ENCODE measurements around the gene DEDD. TPM values are rescaled to one million over a fixed set of nuclear protein-coding genes. Genes with fewer than 3 reads are reported as not detected.
A peak's percentile ranks its signal among the peaks of the same experiment; 100 is the strongest.

DEDD gene
- total RNA-seq, 1 experiment from 2014 or later: 32.8 TPM

- TF ChIP-seq ZNF274 (IDR thresholded peaks at IDR 0.05; ENCODE audit: low read depth, low read length) (no peak), YY1 (IDR thresholded peaks at IDR 0.05; ENCODE audit: extremely low read depth, insufficient replicate concordance, low read depth, low read length) (peak; percentile 99), SRF (IDR thresholded peaks at IDR 0.05; ENCODE audit: low read depth) (no peak), JUND (IDR thresholded peaks at IDR 0.05) (no peak)
- TF ChIP-seq, protein P1, sequence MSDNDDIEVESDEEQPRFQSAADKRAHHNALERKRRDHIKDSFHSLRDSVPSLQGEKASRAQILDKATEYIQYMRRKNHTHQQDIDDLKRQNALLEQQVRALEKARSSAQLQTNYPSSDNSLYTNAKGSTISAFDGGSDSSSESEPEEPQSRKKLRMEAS (IDR thresholded peaks at IDR 0.05): peak; percentile 97
These were observed 44.9 kb upstream of the DEDD start, which contains the start of gene B4GALT3 (continued) for GRCh38 chr1:161177112-161177935.

GRCh38 chr1:161176468-161177111 is 44.1 kb upstream of the DEDD start:
- intact Hi-C loops (cut with micrococcal nuclease): no loop called here
- no TSS peak for BruUV-seq (replicated peaks)
- POLR2A ChIA-PET: interaction anchor here (0.6 to 1.5 kb wide), 3 partner anchors 11 to 131 kb away, joined by 3 to 8 read pairs (median 3); partner anchors contain the start of genes NDUFS2, PPOX and USF1
- TF ChIP-seq JUND (IDR thresholded peaks at IDR 0.05) (no peak), CBX3 (IDR thresholded peaks at IDR 0.05; ENCODE audit: low read depth) (no peak), POLR2A (IDR thresholded peaks at IDR 0.05; ENCODE audit: borderline replicate concordance, extremely low read depth, insufficient read depth, insufficient read length) (no peak), TCF7L2 (IDR thresholded peaks at IDR 0.05; ENCODE audit: borderline replicate concordance, extremely low read depth, insufficient read depth, insufficient read length) (no peak), SIN3A (IDR thresholded peaks at IDR 0.05; ENCODE audit: low read depth) (no peak), ATF3 (IDR thresholded peaks at IDR 0.05) (no peak), SRF (IDR thresholded peaks at IDR 0.05; ENCODE audit: low read depth) (no peak), EZH2phosphoT487 (IDR thresholded peaks at IDR 0.05; ENCODE audit: borderline replicate concordance) (no peak), EZH2 (IDR thresholded peaks at IDR 0.05) (no peak), REST (IDR thresholded peaks at IDR 0.05; ENCODE audit: low read depth) (no peak), ZNF274 (IDR thresholded peaks at IDR 0.05; ENCODE audit: low read depth, low read length) (no peak), ZFX (IDR thresholded peaks at IDR 0.05) (no peak), RAD21 (IDR thresholded peaks at IDR 0.05; ENCODE audit: low read depth) (no peak)
- TF ChIP-seq, protein P2, sequence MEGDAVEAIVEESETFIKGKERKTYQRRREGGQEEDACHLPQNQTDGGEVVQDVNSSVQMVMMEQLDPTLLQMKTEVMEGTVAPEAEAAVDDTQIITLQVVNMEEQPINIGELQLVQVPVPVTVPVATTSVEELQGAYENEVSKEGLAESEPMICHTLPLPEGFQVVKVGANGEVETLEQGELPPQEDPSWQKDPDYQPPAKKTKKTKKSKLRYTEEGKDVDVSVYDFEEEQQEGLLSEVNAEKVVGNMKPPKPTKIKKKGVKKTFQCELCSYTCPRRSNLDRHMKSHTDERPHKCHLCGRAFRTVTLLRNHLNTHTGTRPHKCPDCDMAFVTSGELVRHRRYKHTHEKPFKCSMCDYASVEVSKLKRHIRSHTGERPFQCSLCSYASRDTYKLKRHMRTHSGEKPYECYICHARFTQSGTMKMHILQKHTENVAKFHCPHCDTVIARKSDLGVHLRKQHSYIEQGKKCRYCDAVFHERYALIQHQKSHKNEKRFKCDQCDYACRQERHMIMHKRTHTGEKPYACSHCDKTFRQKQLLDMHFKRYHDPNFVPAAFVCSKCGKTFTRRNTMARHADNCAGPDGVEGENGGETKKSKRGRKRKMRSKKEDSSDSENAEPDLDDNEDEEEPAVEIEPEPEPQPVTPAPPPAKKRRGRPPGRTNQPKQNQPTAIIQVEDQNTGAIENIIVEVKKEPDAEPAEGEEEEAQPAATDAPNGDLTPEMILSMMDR (IDR thresholded peaks at IDR 0.05 in 2 of 3, conservative IDR thresholded peaks at IDR 0.05 in 1 of 3; ENCODE audit: borderline replicate concordance in 1 of 3, insufficient read depth in 1 of 3, low read depth in 2 of 3, low read length in 2 of 3): no peak
- TF ChIP-seq, protein P1 (IDR thresholded peaks at IDR 0.05): no peak

More at GRCh38 chr1:161176468-161177111, 44.1 kb upstream of the DEDD start:
- Histone ChIP-seq H3K4me3 (replicated peaks in 1 of 2; ENCODE audit: low read depth in 1 of 2, low read length in 2 of 2) (peak overlapping the region; percentile 90 to 93), H3K4me2 (ENCODE audit: low read length) (peak overlapping the region; percentile 89), H4K20me1 (ENCODE audit: insufficient read depth) (no peaks in the 10 kb centered on the region), H3K4me1 (ENCODE audit: control insufficient read depth in 1 of 2, insufficient read depth in 2 of 2, low read length in 2 of 2) (peaks cover 10 to 19% of the 10 kb centered on the region in 2 experiments; a peak in 3 of 4 replicates), H3K79me2 (ENCODE audit: insufficient read depth, low read length) (peaks cover 17% of the 10 kb centered on the region), H3K27me3 (ENCODE audit: insufficient read depth, low read length) (no peaks in the 10 kb centered on the region), H3K9ac (ENCODE audit: low read length) (peak overlapping the region; percentile 81), H3K27ac (ENCODE audit: low read depth, low read length) (peak overlapping the region; percentile 57; the same call in 1 of the 2 replicates), H3K36me3 (ENCODE audit: control insufficient read depth in 1 of 2, insufficient read depth in 2 of 2, low read length in 2 of 2) (peaks cover 21 to 28% of the 10 kb centered on the region in 2 experiments; a peak in 3 of 4 replicates), H2AFZ (ENCODE audit: low read depth, low read length, poor library complexity, severe bottlenecking) (no peak overlapping the region), H3K9me2 (ENCODE audit: insufficient read depth) (no peaks in the 10 kb centered on the region), H3K9me3 (ENCODE audit: control insufficient read depth in 1 of 2, insufficient read depth in 1 of 2, low read depth in 1 of 2, low read length in 2 of 2) (no peaks in the 10 kb centered on the region)
- no peak for DNase-seq (ENCODE audit: low read depth, low spot score)
- ChIA-PET CTCF (interaction anchor here (2.1 kb wide), 1 partner anchor 10 kb away, joined by 9 read pairs; the partner anchor contains the start of gene PPOX), RAD21 (ENCODE audit: low non-redundant PET in 1 of 2, low total read pairs in 2 of 2, uncharacterized antibody in 2 of 2, unreplicated experiment in 2 of 2) (interaction anchor here in 1 of 2 experiments (0.6 kb wide), 1 partner anchor 198 kb away, joined by 7 read pairs; no protein-coding TSS in a partner anchor)
- no peak for ATAC-seq

All from HCT116 (cell line).